GM12892 (cell line): Measurements from ENCODE around the gene ITSN1.

Source experiments
- DNase-seq: peaks from one replicate; pipeline ENCODE4 v3.0.0; 2011; ENCODE audit not compliant: insufficient read length
- FAIRE-seq: peaks from 2 replicates; lab custom pipeline; 2011; peaks lifted over from hg19 to GRCh38; lab: Jason Lieb, UNC
- POLR2A ChIP-seq: IDR thresholded peaks from 2 replicates; pipeline ENCODE4 v1.6.1; 2011; ENCODE audit warnings: low read depth, low read length, control low read depth
- POLR2AphosphoS5 ChIP-seq: IDR thresholded peaks from 2 replicates; pipeline ENCODE4 v1.6.1; 2011; ENCODE audit warnings: low read depth, low read length, control low read depth
- TAF1 ChIP-seq: IDR thresholded peaks from 2 replicates; pipeline ENCODE4 v1.6.1; 2011; ENCODE audit warnings: low read depth, mild to moderate bottlenecking, control low read depth, low read length, borderline replicate concordance

The ITSN1 gene

GRCh38 chr21:33839806-33840205 lies 197.5 kb downstream of the ITSN1 start:
- TF ChIP-seq POLR2AphosphoS5 (no peak), POLR2A (no peak), TAF1 (no peak)
- FAIRE-seq, result no peak
- DNase-seq, result no peak

- DNase-seq, result no peak
- TF ChIP-seq POLR2AphosphoS5 (no peak), POLR2A (no peak), TAF1 (no peak)
- FAIRE-seq, result no peak
These were observed 198.5 kb downstream of the ITSN1 start for GRCh38 chr21:33840771-33841170.

GRCh38 chr21:33841561-33841960 lies 199.3 kb downstream of the ITSN1 start:
- TF ChIP-seq POLR2A (no peak), TAF1 (no peak)
- no peak for DNase-seq
- FAIRE-seq, result no peak

- no peak for FAIRE-seq
- no peak for DNase-seq
- no peak for TF ChIP-seq POLR2AphosphoS5
- TF ChIP-seq POLR2A, result no peak
- no peak for TF ChIP-seq TAF1
These were observed 200.9 kb downstream of the ITSN1 start for GRCh38 chr21:33843216-33843615.

GRCh38 chr21:33844104-33844889 lies 202.0 kb downstream of the ITSN1 start:
- DNase-seq (no peak), FAIRE-seq (no peak)
- no peak for TF ChIP-seq TAF1
- TF ChIP-seq POLR2A, result no peak
- TF ChIP-seq POLR2AphosphoS5, result no peak

- DNase-seq (no peak), FAIRE-seq (no peak)
- no peak for TF ChIP-seq TAF1
- TF ChIP-seq POLR2AphosphoS5, result no peak
These were observed 202.5 kb downstream of the ITSN1 start for GRCh38 chr21:33844890-33845205.

- no peak for FAIRE-seq
- DNase-seq, result no peak
- no peak for TF ChIP-seq POLR2AphosphoS5
These were observed 203.8 kb downstream of the ITSN1 start for GRCh38 chr21:33846141-33846540.

- DNase-seq (no peak), FAIRE-seq (no peak)
- TF ChIP-seq TAF1, result no peak
- no peak for TF ChIP-seq POLR2AphosphoS5
- TF ChIP-seq POLR2A, result no peak
These were observed 205.4 kb downstream of the ITSN1 start for GRCh38 chr21:33847588-33848248.

- no peak for DNase-seq
- no peak for TF ChIP-seq TAF1
- TF ChIP-seq POLR2AphosphoS5, result no peak
- no peak for TF ChIP-seq POLR2A
- FAIRE-seq, result no peak
These were observed 206.1 kb downstream of the ITSN1 start for GRCh38 chr21:33848249-33848953.

GRCh38 chr21:33849834-33850233 lies 207.5 kb downstream of the ITSN1 start:
- FAIRE-seq, result no peak
- TF ChIP-seq TAF1 (no peak), POLR2AphosphoS5 (no peak), POLR2A (no peak)
- DNase-seq, result no peak

GRCh38 chr21:33850401-33850800 lies 208.1 kb downstream of the ITSN1 start:
- no peak for FAIRE-seq
- DNase-seq, result no peak
- TF ChIP-seq POLR2A (no peak), POLR2AphosphoS5 (no peak), TAF1 (no peak)

- DNase-seq, result no peak
- no peak for TF ChIP-seq POLR2A
- TF ChIP-seq TAF1, result no peak
- TF ChIP-seq POLR2AphosphoS5, result no peak
- FAIRE-seq, result no peak
These were observed 208.7 kb downstream of the ITSN1 start for GRCh38 chr21:33850985-33851384.
